ENCODE data around the gene LRRC14B.
A peak's percentile ranks its signal among the peaks of the same experiment; 100 is the strongest.
"Not testable (repeated sequence)": the region's sequence is repeated elsewhere in the genome, so short reads cannot be mapped to it uniquely, and the experiment has no call there.

The LRRC14B gene

GRCh38 chr5:160921-161802 lies 30.1 kb upstream of the LRRC14B start:
- DNase-seq = no peak

GRCh38 chr5:161803-162110 lies 29.5 kb upstream of the LRRC14B start:
- no peak for DNase-seq

- no peak for DNase-seq
These were observed 29.1 kb upstream of the LRRC14B start for GRCh38 chr5:162190-162564.

GRCh38 chr5:162565-163337 lies 28.5 kb upstream of the LRRC14B start:
- DNase-seq = no peak

GRCh38 chr5:163338-163620 lies 28.0 kb upstream of the LRRC14B start:
- no peak for DNase-seq

DNA sequence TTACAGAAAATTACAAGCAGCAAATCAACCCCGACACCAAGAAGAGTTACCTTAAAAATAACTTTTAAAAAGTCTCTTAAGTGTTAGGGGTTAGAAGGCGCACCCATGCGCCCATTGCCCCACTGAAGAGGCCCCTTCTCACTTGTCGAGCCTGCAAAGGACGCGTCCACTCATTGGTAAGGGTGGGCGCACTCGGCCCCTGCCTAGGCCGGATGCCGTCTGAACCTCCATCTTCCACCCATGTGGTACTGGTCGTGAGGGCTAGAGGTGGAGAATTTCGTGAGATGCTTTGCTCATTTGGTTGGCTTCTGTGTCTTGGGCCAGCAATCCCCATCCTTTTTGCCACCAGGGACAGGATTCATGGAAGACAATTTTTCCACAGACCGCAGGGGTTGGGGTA lies 27.5 kb upstream of the LRRC14B start:
- DNase-seq = no peak

- DNase-seq = no peak
These were observed 27.1 kb upstream of the LRRC14B start for GRCh38 chr5:164244-164643.

DNA sequence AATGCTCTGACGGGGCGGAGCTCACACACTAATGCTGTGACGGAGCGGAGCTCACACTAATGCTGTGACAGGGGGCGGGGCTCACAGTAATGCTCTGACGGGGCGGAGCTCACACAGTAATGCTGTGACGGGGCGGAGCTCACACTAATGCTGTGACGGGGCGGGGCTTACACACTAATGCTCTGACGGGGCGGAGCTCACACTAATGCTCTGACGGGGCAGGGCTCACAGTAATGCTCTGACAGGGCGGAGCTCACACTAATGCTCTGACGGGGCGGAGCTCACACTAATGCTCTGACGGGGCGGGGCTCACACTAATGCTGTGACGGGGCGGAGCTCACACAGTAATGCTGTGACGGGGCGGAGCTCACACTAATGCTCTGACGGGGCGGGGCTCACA lies 26.5 kb upstream of the LRRC14B start:
- DNase-seq = not testable (repeated sequence)

DNA sequence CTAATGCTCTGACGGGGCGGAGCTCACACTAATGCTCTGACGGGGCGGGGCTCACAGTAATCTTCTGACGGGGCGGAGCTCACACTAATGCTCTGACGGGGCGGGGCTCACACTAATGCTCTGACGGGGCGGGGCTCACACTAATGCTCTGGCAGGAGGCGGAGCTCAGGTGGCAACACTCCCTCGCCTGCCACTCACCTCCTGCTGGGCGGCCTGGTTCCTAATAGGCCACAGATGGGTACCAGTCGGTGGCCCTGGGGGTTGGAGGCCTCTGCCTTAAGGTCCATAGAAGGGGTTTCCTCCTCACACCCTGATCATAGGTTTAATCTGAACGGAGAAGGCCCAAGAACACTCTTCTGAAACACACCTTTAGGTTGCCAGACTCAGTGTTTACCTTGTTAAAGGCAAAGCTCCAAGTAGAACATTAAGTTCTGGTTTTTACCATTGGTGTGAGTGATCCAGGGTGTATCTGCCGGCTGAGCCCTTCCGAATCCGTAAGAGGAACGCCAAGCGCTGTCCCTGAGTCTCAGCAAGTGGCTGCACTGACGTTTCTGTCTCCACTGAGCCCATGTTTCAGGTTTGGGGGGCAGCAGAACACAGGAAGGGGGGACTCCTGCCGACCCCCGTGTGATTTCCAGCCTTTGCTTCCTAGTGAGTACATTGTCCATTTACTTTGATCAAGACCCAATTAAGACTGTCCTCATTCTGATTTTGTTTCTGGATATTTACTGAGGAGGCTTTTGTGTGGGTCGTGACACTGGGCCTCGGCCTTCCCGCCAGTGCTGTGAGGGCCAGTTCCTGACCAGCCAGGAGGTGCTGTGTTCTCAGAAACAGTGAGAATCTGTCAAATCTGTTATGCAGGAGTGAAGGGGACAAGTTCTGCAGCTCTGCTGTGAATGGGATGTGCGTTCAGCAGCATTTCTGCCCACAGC lies 24.6 kb upstream of the LRRC14B start:
- no peak for DNase-seq

DNA sequence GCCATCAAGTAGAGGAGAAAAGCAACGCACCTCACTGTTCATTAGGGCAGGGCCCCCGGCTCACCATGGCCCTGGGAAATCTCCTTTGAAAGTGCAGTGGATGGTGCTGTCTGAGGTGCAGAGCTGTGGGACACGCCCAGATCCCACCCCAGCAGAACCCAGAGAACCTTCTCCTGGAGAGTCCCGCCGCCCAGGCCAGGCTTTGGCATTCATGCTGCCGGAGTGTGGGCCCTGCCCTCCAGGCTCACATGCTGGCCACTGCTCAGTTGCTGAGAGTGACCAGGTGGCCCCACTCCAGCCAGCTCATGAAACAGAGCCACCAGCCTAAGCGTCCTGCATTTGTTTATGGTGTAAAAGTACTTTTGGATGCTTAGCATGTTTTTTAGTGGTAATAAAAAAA lies 23.8 kb upstream of the LRRC14B start:
- no peak for DNase-seq

DNA sequence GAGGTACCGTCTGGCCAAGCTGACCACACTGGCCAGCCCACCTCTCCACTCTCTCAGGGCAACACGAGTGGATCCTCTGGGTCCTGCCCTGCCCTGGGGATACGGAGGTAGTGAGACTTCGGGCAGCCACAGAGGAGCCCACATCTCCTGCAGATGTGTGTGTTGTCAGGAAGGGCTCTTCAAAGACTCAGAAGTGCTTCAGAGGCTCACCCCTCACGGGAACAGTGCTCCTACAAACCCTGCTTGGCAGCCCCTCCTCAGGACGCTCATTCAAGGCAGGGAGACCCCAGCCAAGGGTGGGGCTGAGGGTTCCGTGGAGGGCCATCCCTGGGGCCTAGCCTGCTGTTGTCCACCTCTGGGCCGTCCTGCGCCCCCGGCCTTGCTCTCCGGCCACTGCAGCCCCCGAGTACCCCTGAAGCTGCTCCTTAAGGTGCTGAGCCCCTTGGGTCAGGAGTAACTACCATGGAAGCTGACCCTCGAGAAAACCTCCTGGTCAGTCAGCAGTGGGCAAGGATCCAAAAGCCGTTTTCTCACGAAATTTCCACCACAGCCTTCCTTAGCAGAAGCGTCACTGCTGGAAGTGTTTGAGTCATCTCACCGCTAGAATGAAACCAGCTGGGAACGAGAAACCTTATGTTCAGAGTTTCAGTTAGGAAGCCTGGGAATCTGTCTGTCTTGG lies 23.2 kb upstream of the LRRC14B start:
- peak; percentile 92 for DNase-seq

DNA sequence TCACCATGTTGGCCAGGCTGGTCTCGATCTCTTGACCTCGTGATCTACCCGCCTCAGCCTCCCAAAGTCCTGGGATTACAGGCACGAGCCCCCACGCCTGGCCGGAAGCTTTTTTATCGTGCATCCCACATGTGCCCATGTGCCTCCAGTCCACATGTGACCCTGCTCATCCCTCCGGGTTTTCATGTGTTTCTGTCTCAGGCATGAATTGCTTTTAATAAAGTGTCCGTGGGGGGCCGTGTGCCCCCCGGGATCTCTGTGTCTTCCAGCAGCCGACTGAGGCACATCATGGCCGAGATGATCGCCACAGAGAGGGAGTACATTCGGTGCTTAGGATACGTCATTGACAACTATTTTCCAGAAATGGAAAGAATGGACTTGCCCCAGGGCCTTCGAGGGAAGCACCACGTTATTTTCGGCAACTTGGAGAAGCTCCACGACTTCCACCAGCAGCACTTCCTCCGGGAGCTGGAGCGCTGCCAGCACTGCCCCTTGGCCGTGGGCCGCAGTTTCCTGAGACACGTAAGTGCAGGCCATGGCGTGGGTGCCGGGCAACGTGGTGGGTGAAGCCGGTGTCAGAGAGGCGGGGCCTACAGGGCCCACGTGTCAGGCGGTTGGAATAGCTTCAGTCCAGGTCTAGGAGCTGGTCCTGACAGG lies 22.1 kb upstream of the LRRC14B start:
- peak; percentile 79 for DNase-seq

GRCh38 chr5:169728-170094 lies 21.6 kb upstream of the LRRC14B start:
- DNase-seq = no peak

DNA sequence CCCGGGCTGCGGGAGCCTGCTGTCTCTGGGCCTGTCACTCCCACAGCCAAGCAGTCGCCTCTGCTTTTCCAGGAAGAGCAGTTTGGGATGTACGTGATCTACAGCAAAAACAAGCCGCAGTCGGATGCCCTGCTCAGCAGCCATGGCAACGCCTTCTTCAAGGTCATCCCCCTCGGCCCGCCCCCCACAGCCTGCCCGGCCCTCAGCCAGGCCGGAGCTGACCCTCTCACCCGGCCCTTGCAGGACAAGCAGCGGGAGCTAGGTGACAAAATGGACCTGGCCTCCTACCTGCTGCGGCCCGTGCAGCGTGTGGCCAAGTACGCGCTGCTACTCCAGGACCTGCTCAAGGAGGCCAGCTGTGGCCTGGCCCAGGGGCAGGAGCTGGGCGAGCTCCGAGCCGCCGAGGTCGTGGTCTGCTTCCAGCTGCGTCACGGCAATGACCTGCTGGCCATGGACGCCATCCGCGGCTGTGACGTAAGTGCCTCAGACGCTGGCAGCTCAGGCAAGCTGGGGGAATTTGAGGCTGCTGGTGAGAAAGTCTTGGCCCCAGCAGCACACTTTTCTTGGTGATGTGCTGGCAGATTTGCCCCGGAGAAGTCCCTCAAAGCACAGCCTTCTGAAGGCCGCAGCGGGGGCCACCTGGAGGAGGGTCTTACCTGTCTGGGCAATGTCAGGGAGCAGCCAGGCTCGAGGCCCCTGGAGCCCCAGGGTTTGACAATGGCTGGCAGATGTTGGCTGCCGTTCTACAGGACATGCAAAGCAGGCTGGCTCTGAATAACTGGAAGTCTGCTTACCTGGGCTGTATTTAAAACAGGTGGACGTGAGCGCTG lies 20.1 kb upstream of the LRRC14B start:
- no peak for DNase-seq

GRCh38 chr5:171801-172331 lies 19.4 kb upstream of the LRRC14B start:
- no peak for DNase-seq

DNA sequence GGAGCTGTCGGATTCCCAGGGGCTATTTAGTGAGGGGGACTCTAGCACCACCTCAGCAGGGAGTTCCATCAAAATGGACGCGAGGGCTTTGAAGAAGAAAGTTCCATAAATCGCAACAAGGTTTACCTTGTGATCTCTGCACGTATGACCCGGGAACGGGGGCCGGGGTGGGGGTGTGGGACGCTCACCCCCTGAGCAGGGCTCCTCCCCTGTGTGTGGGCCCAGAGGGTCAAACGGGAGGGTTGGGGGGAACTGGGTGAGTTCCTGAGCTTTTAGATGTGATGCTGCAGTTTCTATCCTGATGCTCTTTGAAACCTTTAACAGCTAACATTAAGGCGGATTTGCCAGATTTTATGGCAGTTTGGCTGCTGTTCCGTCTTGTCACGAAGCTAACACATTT lies 18.9 kb upstream of the LRRC14B start:
- DNase-seq = no peak

DNA sequence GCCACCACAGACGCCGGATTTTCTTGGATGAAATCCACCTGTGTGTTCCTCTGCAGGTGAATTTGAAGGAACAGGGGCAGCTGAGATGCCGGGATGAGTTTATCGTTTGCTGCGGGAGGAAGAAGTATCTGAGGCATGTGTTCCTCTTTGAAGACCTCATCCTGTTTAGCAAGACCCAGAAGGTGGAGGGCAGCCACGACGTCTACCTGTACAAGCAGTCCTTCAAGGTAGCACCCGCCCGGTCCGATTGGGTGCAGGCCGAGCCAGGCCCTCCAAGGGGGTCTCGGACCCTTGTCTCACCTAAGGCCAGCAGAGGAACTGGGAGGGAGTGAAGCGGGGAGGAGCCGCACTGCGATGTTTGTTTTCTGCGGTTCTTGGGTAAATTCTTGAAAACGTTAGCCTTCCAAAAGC lies 18.4 kb upstream of the LRRC14B start:
- no peak for DNase-seq

DNA sequence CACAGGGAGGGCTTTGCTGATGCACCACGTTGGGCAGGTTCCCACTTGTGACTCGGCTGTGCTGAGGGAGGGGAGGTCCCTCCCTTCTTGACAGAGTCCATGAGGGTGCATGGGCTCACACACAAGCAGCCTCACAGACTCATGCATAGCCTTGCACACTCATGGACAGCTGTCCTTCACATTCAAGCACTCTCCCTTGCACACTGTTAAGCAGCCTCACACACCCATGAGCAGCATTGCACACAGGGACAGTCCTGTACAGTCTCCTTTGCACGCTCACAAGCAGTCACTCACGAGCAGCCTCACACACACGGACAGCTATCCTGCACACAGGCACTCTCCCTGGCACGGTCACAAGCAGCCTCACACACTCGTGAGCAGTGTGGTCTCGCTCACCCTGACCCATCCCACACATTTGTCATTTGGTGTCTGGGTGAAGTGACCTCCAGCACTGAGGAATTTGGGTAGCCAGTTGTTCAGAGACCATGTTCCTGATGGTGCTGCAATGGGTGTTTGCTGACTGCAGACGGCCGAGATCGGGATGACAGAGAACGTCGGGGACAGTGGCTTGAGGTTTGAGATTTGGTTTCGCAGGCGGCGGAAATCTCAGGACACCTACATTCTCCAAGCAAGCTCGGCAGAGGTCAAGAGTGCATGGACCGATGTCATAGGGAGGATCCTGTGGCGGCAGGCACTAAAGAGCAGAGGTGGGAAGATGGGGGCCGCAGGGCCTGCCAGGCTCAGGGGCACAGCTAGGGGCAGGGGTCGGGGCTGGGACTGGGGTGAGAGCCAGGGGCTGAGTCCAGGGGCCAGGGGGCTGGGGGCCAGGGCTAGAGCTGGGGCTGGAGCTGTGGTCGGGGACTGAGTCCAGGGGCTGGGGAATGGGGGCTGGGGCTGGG lies 17.7 kb upstream of the LRRC14B start:
- DNase-seq = no peak

DNA sequence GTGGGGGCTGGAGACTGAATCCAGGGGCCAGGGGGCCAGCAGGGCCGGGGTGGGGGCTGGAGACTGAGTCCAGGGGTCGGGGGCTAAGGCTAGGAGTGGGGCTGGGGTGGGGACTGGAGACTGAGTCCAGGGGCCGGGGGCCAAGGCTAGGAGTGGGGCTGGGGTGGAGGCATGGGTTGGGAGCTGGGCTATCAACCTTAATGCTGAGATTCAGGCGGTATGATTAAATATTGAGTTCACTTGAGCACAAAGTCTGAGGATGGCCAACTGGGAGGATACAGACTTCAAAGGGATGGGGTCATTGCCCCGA lies 17.0 kb upstream of the LRRC14B start:
- no peak for DNase-seq

DNA sequence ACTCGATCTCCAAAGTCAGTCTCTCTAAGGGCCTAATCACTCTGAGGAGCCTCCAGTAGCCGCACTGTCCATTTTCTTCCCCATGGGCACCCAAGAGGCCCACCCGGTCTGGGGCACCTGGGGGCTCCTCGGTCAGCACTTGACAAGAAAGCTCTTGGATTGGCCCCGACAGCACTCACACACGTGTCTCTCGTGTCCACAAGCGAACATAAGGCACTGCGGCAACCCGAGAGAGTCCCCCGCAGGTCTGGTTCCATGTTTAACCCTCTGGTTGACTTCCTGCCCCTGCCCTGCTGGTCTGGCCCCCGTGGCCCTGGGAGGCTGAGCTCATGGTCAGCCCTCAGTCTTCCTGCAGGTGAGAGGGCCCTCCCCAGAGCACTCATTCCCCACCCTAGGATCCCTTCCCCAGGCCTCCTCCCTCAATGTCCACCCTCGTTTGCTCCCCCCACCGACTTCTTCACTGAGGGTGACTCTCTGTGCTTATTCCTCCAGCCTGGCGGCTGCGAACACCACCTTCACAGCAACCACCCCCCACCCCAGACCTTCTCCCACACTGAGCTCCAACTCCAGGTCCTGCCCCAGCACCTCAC lies 16.3 kb upstream of the LRRC14B start:
- no peak for DNase-seq
